Osteocyte (in vitro differentiated cells): ENCODE results near the gene CACNA1C. TPM values are rescaled to one million over a fixed set of nuclear protein-coding genes. Genes with fewer than 3 reads are reported as not detected.

Experiments used
- DNase-seq: peaks from one replicate; pipeline ENCODE4 v3.0.0; 2021; ENCODE audit warnings: mixed read lengths; ENCODE audit not compliant: unreplicated experiment; ENCODE audit errors: extremely low spot score
- H3K27ac Mint-ChIP-seq: one replicate; pipeline ENCODE4 v1.8.0; 2021; ENCODE audit warnings: mild to moderate bottlenecking, mixed read lengths; ENCODE audit not compliant: unreplicated experiment
- H3K27me3 Mint-ChIP-seq: one replicate; pipeline ENCODE4 v1.8.0; 2021; ENCODE audit warnings: mixed read lengths; ENCODE audit not compliant: unreplicated experiment
- H3K36me3 Mint-ChIP-seq: one replicate; pipeline ENCODE4 v1.8.0; 2021; ENCODE audit warnings: mixed read lengths; ENCODE audit not compliant: unreplicated experiment
- H3K4me1 Mint-ChIP-seq: one replicate; pipeline ENCODE4 v1.8.0; 2021; ENCODE audit warnings: mixed read lengths; ENCODE audit not compliant: unreplicated experiment
- H3K4me3 Mint-ChIP-seq: one replicate; pipeline ENCODE4 v1.8.0; 2021; ENCODE audit warnings: mild to moderate bottlenecking, moderate library complexity, mixed read lengths; ENCODE audit not compliant: unreplicated experiment
- H3K9me3 Mint-ChIP-seq: one replicate; pipeline ENCODE4 v1.8.0; 2021; ENCODE audit warnings: mixed read lengths; ENCODE audit not compliant: unreplicated experiment
- total RNA-seq: library from RNA; stranded (reverse); gene quantifications from 2 replicates; pipeline ENCODE4 v1.2.1, GENCODE V29; 2021
- TF ChIP-seq, protein P1 (sequence below): fragments of 200-600 bp; sonication (generic); IDR thresholded peaks from 2 replicates; pipeline ENCODE4 v1.5.0; 2021; ENCODE audit warnings: antibody characterized with exemption, mild to moderate bottlenecking, moderate library complexity

The CACNA1C gene
- total RNA-seq, 1 donor from 2014 or later: 67.4 TPM

DNA sequence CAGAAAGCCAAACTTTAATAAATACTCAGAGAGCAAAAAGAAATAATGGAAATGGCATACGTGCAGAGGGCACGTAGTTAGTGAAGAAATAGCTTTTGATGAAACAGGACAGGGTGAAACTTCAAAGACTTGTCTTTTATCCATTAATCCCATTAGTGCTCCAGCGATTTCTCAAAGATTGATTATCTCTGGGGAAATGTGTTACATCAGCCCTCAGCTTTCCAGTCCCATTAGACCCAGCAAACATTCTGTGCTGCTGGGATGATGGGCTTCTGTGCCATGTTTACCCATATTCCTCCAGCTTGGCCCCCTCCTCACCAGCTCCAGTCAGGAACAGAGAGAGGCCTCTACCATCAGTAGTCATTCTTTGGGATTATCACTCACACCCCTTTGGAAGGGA, 113.1 kb downstream of the CACNA1C start:
- H3K4me3 Mint-ChIP-seq: no peak overlapping the region
- H3K4me1 Mint-ChIP-seq: peaks cover 26% of the 10 kb centered on the region
- TF ChIP-seq, protein P1, sequence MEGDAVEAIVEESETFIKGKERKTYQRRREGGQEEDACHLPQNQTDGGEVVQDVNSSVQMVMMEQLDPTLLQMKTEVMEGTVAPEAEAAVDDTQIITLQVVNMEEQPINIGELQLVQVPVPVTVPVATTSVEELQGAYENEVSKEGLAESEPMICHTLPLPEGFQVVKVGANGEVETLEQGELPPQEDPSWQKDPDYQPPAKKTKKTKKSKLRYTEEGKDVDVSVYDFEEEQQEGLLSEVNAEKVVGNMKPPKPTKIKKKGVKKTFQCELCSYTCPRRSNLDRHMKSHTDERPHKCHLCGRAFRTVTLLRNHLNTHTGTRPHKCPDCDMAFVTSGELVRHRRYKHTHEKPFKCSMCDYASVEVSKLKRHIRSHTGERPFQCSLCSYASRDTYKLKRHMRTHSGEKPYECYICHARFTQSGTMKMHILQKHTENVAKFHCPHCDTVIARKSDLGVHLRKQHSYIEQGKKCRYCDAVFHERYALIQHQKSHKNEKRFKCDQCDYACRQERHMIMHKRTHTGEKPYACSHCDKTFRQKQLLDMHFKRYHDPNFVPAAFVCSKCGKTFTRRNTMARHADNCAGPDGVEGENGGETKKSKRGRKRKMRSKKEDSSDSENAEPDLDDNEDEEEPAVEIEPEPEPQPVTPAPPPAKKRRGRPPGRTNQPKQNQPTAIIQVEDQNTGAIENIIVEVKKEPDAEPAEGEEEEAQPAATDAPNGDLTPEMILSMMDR: no peak
- no peak for DNase-seq
- H3K27me3 Mint-ChIP-seq: no peaks in the 10 kb centered on the region
- H3K27ac Mint-ChIP-seq: no peak overlapping the region
- H3K9me3 Mint-ChIP-seq: peaks cover 9% of the 10 kb centered on the region
- H3K36me3 Mint-ChIP-seq: peaks cover 34% of the 10 kb centered on the region

GRCh38 chr12:2166696-2167095, 113.9 kb downstream of the CACNA1C start:
- Mint-ChIP-seq H3K27me3 (no peaks in the 10 kb centered on the region), H3K27ac (no peak overlapping the region), H3K9me3 (peaks cover 9% of the 10 kb centered on the region), H3K4me3 (no peak overlapping the region), H3K36me3 (peaks cover 36% of the 10 kb centered on the region), H3K4me1 (peaks cover 19% of the 10 kb centered on the region)
- no peak for DNase-seq
- TF ChIP-seq, protein P1: no peak

DNA sequence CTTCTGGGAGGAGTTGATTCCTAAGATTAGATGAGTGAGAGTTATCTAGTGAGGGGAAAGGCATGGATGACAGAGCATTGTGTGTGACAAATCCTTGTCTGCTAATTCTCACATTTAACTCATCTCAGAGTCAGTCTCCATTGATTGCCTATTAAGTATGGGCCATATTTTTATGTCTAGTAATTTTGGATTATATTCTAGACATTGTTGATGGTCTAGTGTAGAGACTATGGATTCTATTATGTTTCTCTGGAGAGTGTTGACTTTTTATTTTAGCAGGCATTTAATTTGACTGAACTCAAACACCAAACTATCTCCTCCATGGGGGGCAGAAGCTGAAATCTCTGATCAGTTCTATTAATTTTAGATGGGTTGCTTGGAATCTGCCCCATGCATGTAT, 114.4 kb downstream of the CACNA1C start:
- H3K27ac Mint-ChIP-seq: no peak overlapping the region
- TF ChIP-seq, protein P1: no peak

GRCh38 chr12:2168808-2169207, 116.0 kb downstream of the CACNA1C start:
- H3K36me3 Mint-ChIP-seq: peaks cover 36% of the 10 kb centered on the region
- peaks cover 9% of the 10 kb centered on the region for H3K4me1 Mint-ChIP-seq
- H3K27me3 Mint-ChIP-seq: no peaks in the 10 kb centered on the region
- peaks cover 9% of the 10 kb centered on the region for H3K9me3 Mint-ChIP-seq
- H3K4me3 Mint-ChIP-seq: no peak overlapping the region
- no peak for DNase-seq
- TF ChIP-seq, protein P1: no peak
- H3K27ac Mint-ChIP-seq: no peak overlapping the region

More for the DNA sequence above, 114.4 kb downstream of the CACNA1C start:
- Mint-ChIP-seq H3K4me3 (no peak overlapping the region), H3K4me1 (peaks cover 16% of the 10 kb centered on the region), H3K36me3 (peaks cover 36% of the 10 kb centered on the region), H3K27me3 (no peaks in the 10 kb centered on the region), H3K9me3 (peaks cover 9% of the 10 kb centered on the region)
- no peak for DNase-seq

GRCh38 chr12:2169489-2169888, 116.7 kb downstream of the CACNA1C start:
- Mint-ChIP-seq H3K4me1 (peaks cover 3% of the 10 kb centered on the region), H3K27ac (no peak overlapping the region), H3K36me3 (peaks cover 35% of the 10 kb centered on the region), H3K4me3 (no peak overlapping the region), H3K27me3 (no peaks in the 10 kb centered on the region), H3K9me3 (peaks cover 9% of the 10 kb centered on the region)
- TF ChIP-seq, protein P1: no peak
- no peak for DNase-seq
